Transverse colon (tissue), 4 donors: ENCODE data around the gene DNAH2.

Experiments
- EP300 ChIP-seq: sonication (generic); formaldehyde crosslinking; IDR thresholded peaks from one replicate; pipeline ENCODE4 v1.6.1; 2017; ENCODE audit warnings: antibody characterized with exemption, low read depth
- POLR2A ChIP-seq: fragments of 450-650 bp; IDR thresholded peaks from one replicate; pipeline ENCODE4 v1.6.1; 2016; ENCODE audit warnings: antibody characterized with exemption, mild to moderate bottlenecking, moderate library complexity
- POLR2AphosphoS5 ChIP-seq, 3 donors: sonication (generic); formaldehyde crosslinking; IDR thresholded peaks; one replicate each; pipeline ENCODE4 v1.6.1; 2016; ENCODE audit warnings: antibody characterized with exemption in 3 of 3
- TF ChIP-seq, protein P1 (sequence below), 5 experiments: fragments of 200-600 bp in 3 of 5; fragments of 450-650 bp in 2 of 5; sonication (generic) in 3 of 5; IDR thresholded peaks; 1 replicate in 2 of 5; 2 replicates in 3 of 5; pipeline ENCODE4 v1.5.1; 2016 to 2017; ENCODE audit warnings: antibody characterized with exemption in 5 of 5, inconsistent platforms in 3 of 5, mild to moderate bottlenecking in 2 of 5, moderate library complexity in 1 of 5

DNA sequence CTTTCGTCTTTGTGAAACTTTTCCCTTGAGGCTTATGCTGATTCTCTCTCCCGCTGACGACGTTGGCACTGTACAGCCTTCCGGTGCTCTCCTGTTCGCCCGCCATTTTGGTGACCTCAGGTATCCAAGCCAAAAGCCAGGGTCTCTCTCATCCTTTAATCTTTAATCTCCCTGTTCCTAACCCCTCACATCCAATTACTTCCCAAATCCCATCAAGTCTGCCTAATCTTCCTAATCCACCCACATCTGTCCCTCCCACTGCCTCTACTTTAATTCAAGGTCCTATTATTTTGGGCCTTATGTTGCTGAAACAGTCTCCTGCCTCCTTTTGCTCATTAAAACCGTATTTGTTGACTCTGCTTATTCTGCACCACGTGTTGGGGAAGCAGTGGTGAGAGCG, 22.0 kb upstream of the DNAH2 start:
- TF ChIP-seq, protein P1, sequence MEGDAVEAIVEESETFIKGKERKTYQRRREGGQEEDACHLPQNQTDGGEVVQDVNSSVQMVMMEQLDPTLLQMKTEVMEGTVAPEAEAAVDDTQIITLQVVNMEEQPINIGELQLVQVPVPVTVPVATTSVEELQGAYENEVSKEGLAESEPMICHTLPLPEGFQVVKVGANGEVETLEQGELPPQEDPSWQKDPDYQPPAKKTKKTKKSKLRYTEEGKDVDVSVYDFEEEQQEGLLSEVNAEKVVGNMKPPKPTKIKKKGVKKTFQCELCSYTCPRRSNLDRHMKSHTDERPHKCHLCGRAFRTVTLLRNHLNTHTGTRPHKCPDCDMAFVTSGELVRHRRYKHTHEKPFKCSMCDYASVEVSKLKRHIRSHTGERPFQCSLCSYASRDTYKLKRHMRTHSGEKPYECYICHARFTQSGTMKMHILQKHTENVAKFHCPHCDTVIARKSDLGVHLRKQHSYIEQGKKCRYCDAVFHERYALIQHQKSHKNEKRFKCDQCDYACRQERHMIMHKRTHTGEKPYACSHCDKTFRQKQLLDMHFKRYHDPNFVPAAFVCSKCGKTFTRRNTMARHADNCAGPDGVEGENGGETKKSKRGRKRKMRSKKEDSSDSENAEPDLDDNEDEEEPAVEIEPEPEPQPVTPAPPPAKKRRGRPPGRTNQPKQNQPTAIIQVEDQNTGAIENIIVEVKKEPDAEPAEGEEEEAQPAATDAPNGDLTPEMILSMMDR (IDR thresholded peaks at IDR 0.05): no peak
- TF ChIP-seq POLR2A: no peak
- no peak for TF ChIP-seq POLR2AphosphoS5 (IDR thresholded peaks at IDR 0.05)
- TF ChIP-seq EP300: no peak
